ENCODE measurements around the gene ZNF672.

GRCh38 chr1:248822148-248823032 lies 15.6 kb upstream of the ZNF672 start:
- TF ChIP-seq EZH2phosphoT487 (IDR thresholded peaks at IDR 0.05; ENCODE audit: borderline replicate concordance, low read length) (no peak), CTCF (IDR thresholded peaks at IDR 0.05; ENCODE audit: low read depth, low read length, poor library complexity, severe bottlenecking) (no peak)
